HepG2 (cell line): ENCODE results near the gene THOC2. TPM values are rescaled to one million over a fixed set of nuclear protein-coding genes. Genes with fewer than 3 reads are reported as not detected.

ENCODE experiments used
- ATAC-seq: fragments of 200-7000 bp; cut with Tn5 transposase; 3 replicates; pipeline ENCODE4 v1.9.1; 2020; ENCODE audit warnings: mild to moderate bottlenecking, moderate library complexity
- BruUV-seq: library from RNA; stranded (reverse); fragments of 400-500 nt; replicated peaks from 2 replicates; lab custom pipeline; 2021; lab: Mats Ljungman, UMichigan
- CTCF ChIA-PET: fragments of 300-600 bp; formaldehyde crosslinking; extraction: SDS; loops from one replicate; lab custom pipeline; 2021; ENCODE audit warnings: low total read pairs, inconsistent platforms, low intra/inter-chr PET ratio; lab: Yijun Ruan, JAX
- POLR2A ChIA-PET: fragments of 350-600 bp; sonication (Branson Sonifier 250); formaldehyde crosslinking; loops from one replicate; lab custom pipeline; 2020; ENCODE audit warnings: antibody characterized with exemption, inconsistent platforms; lab: Yijun Ruan, JAX
- DNase-seq: peaks from one replicate; pipeline ENCODE4 v3.0.0-alpha.2; 2015; ENCODE audit warnings: low spot score
- FAIRE-seq: peaks from 3 replicates; lab custom pipeline; 2011; peaks lifted over from hg19 to GRCh38; lab: Jason Lieb, UNC
- H2AFZ ChIP-seq: one replicate; pipeline ENCODE4 v1.6.1; 2011; ENCODE audit warnings: low read length, inconsistent platforms
- H3K27ac ChIP-seq: fragments of 300-600 bp; 3 replicates; pipeline ENCODE4 v1.8.0; 2011; ENCODE audit warnings: mixed run types, mild to moderate bottlenecking, mixed read lengths, low read length, inconsistent platforms; ENCODE audit not compliant: insufficient read depth; ENCODE audit errors: extremely low read length
- H3K27me3 ChIP-seq, 2 experiments: fragments of 200-600 bp in 1 of 2; 2 replicates in 1 of 2; 3 replicates in 1 of 2; pipeline versions ENCODE4 v1.6.0 to v1.8.0; 2011; ENCODE audit warnings: low read length in 2 of 2, mild to moderate bottlenecking in 2 of 2, moderate library complexity in 2 of 2, inconsistent platforms in 1 of 2; ENCODE audit not compliant: insufficient read depth in 2 of 2, control insufficient read depth in 1 of 2
- H3K36me3 ChIP-seq, 2 experiments: fragments of 200-600 bp in 1 of 2; replicated peaks in 1 of 2; 2 replicates in 1 of 2; 3 replicates in 1 of 2; pipeline versions ENCODE4 v1.5.1 to v1.8.0; 2011; ENCODE audit warnings: low read length in 2 of 2, inconsistent platforms in 1 of 2; ENCODE audit not compliant: insufficient read depth in 2 of 2, control insufficient read depth in 1 of 2
- H3K4me1 ChIP-seq: 2 replicates; pipeline ENCODE4 v1.5.1; 2012; ENCODE audit warnings: low read length, inconsistent platforms; ENCODE audit not compliant: insufficient read depth
- H3K4me2 ChIP-seq: 2 replicates; pipeline ENCODE4 v1.6.0; 2011; ENCODE audit warnings: low read depth, low read length, inconsistent platforms
- H3K4me3 ChIP-seq, 3 experiments: fragments of 200-600 bp in 1 of 3; sonication (generic), shearing (Covaris generic) in 1 of 3; replicated peaks in 1 of 3; 2 replicates each; pipeline ENCODE4 v1.5.1; 2011 to 2016; ENCODE audit warnings: low read length in 3 of 3, inconsistent platforms in 2 of 3, low read depth in 2 of 3, mild to moderate bottlenecking in 2 of 3, control low read depth in 1 of 3, mixed read lengths in 1 of 3; ENCODE audit not compliant: insufficient read depth in 1 of 3
- H3K79me2 ChIP-seq: one replicate; pipeline ENCODE4 v1.6.1; 2011; ENCODE audit warnings: low read length, inconsistent platforms; ENCODE audit not compliant: insufficient read depth
- H3K9ac ChIP-seq: 2 replicates; pipeline ENCODE4 v1.6.0; 2011; ENCODE audit warnings: mild to moderate bottlenecking, low read depth, low read length, inconsistent platforms; ENCODE audit not compliant: insufficient read depth
- H3K9me3 ChIP-seq: 2 replicates; pipeline ENCODE4 v1.5.1; 2012; ENCODE audit warnings: mild to moderate bottlenecking, low read length
- H4K20me1 ChIP-seq: 2 replicates; pipeline ENCODE4 v1.6.0; 2011; ENCODE audit warnings: inconsistent platforms, mild to moderate bottlenecking, low read length, moderate library complexity; ENCODE audit not compliant: insufficient read depth
- ADNP ChIP-seq: sonication (generic); formaldehyde crosslinking; IDR thresholded peaks from 2 replicates; pipeline ENCODE4 v1.4.0; 2020; ENCODE audit warnings: missing genetic modification reagents
- ARHGAP35 ChIP-seq: sonication (generic); formaldehyde crosslinking; IDR thresholded peaks from 2 replicates; pipeline ENCODE4 v1.9.0; 2022; ENCODE audit warnings: mild to moderate bottlenecking, inconsistent platforms, moderate library complexity, missing genetic modification reagents, borderline replicate concordance
- MYC ChIP-seq: sonication (generic); formaldehyde crosslinking; IDR thresholded peaks from 2 replicates; pipeline ENCODE4 v1.9.0; 2021; ENCODE audit warnings: missing genetic modification reagents, borderline replicate concordance
- MZF1 ChIP-seq: sonication (generic); formaldehyde crosslinking; IDR thresholded peaks from 2 replicates; pipeline ENCODE4 v1.8.1; 2023; ENCODE audit warnings: mild to moderate bottlenecking, missing genetic modification reagents, borderline replicate concordance
- POLR2A ChIP-seq, 2 experiments: IDR thresholded peaks; 2 replicates each; pipeline ENCODE4 v1.6.1; 2011; ENCODE audit warnings: low read depth in 2 of 2, low read length in 2 of 2, mild to moderate bottlenecking in 1 of 2, moderate library complexity in 1 of 2; ENCODE audit not compliant: insufficient read depth in 1 of 2
- RFXAP ChIP-seq: sonication (generic); formaldehyde crosslinking; IDR thresholded peaks from 2 replicates; pipeline ENCODE4 v1.4.0; 2020; ENCODE audit warnings: missing genetic modification reagents, borderline replicate concordance
- SETDB1 ChIP-seq: sonication (generic); formaldehyde crosslinking; IDR thresholded peaks from 2 replicates; pipeline ENCODE4 v1.5.1; 2020; ENCODE audit warnings: missing genetic modification reagents, mild to moderate bottlenecking, borderline replicate concordance
- SRF ChIP-seq: IDR thresholded peaks from 2 replicates; pipeline ENCODE4 v1.6.1; 2011; ENCODE audit warnings: mild to moderate bottlenecking, low read depth, low read length, moderate library complexity
- SUZ12 ChIP-seq: fragments of 150-350 bp; IDR thresholded peaks from 2 replicates; pipeline ENCODE4 v1.6.1; 2014; ENCODE audit warnings: low read depth, low read length
- TGIF2 ChIP-seq: IDR thresholded peaks from 2 replicates; pipeline ENCODE4 v1.6.1; 2016; ENCODE audit warnings: control low read depth, missing compliant biosample characterization
- ZNF772 ChIP-seq: sonication (generic); formaldehyde crosslinking; IDR thresholded peaks from 2 replicates; pipeline ENCODE4 v1.5.0; 2020; ENCODE audit warnings: mild to moderate bottlenecking, missing genetic modification reagents
- WGBS: methylation state at CpG from one replicate; pipeline ENCODE4 v1.1.6; 2017; ENCODE audit warnings: low lambda C conversion rate; 5-methylcytosine and 5-hydroxymethylcytosine counted together
- in situ Hi-C: cut with HindIII; loops from 2 replicates; pipeline ENCODE4 v1.10.0; 2017; ENCODE audit warnings: low pct_unique_long_range_greater_than_20kb; ENCODE audit not compliant: extremely low pct_ligation_motif_present
- intact Hi-C: fragments of 100-400 bp; cut with micrococcal nuclease; formaldehyde crosslinking; loops from one replicate; pipeline ENCODE4 v1.10.0; 2022; ENCODE audit not compliant: unreplicated experiment
- polyA plus RNA-seq, 8 experiments: library from polyadenylated mRNA; depleted of rRNA in 3 of 8; stranded (reverse) in 7 of 8; unstranded in 1 of 8; fragments of >200 nt; fragmentation: Illumina TruSeq in 4 of 8; extraction: Trizol in 4 of 8; gene quantifications; 2 replicates each; pipeline versions ENCODE4 v1.2.1 to v1.2.3, GENCODE V29; 2011 to 2016; ENCODE audit warnings: low read depth in 4 of 8, missing spikeins in 1 of 8, mixed read lengths in 1 of 8; ENCODE audit not compliant: insufficient read depth in 1 of 8
- total RNA-seq, 5 experiments: library from RNA; depleted of rRNA; stranded (reverse); fragments of >200 nt; fragmentation: Illumina TruSeq; extraction: Trizol; gene quantifications; 2 replicates each; pipeline ENCODE4 v1.2.3, GENCODE V29; 2016; ENCODE audit warnings: low read depth in 1 of 5
- TF ChIP-seq, protein P1 (sequence below): IDR thresholded peaks from 2 replicates; pipeline ENCODE4 v1.6.1; 2016

Gene THOC2
- total and polyA plus RNA-seq, 2 of the 13 experiments (the other 11 are each of a cell fraction or from before 2014, with no cell fraction given) = 87.1 to 101 TPM

DNA sequence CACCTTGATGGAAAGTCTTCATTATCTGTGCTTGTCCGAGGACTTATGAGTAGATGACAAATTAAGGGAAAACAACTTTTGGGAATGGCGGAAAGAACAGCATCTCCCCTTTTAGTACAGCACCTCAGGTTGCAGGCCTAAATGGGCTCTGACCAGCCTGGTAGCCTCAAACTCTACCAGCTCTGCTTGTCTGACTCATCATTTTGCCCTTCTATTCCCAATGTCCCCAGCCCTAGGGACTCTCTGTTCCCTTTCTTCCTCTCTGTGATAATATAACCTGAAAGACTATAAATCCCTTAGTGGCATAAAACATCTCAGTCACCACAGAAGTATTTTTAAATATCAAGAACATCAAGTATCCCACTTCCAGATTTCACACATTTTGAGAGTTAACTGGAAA is 121.9 kb downstream of the THOC2 start:
- intact Hi-C loops = no loop called here
- Histone ChIP-seq H3K9ac (no peak overlapping the region), H3K36me3 (peaks cover 0 to 20% of the 10 kb centered on the region in 2 experiments; a peak in 2 of 5 replicates), H3K4me1 (no peaks in the 10 kb centered on the region), H3K4me3 (no peak overlapping the region), H3K79me2 (no peaks in the 10 kb centered on the region), H3K4me2 (no peak overlapping the region)
- DNase-seq (no peak), ATAC-seq (no peak), FAIRE-seq (no peak)
- CTCF ChIA-PET = no interaction called here
- TF ChIP-seq ADNP (CRISPR knock-in tag) (no peak), SRF (no peak), MZF1 (CRISPR knock-in tag) (no peak), MYC (no peak), SETDB1 (CRISPR knock-in tag) (no peak), POLR2A (IDR thresholded peaks at IDR 0.05; ENCODE audit: insufficient read depth in 1 of 2, low read depth in 2 of 2, low read length in 2 of 2) (no peak), RFXAP (no peak), ZNF772 (CRISPR knock-in tag) (no peak), TGIF2 (CRISPR knock-in tag) (no peak), ARHGAP35 (CRISPR knock-in tag) (no peak), SUZ12 (no peak)
- TF ChIP-seq, protein P1, sequence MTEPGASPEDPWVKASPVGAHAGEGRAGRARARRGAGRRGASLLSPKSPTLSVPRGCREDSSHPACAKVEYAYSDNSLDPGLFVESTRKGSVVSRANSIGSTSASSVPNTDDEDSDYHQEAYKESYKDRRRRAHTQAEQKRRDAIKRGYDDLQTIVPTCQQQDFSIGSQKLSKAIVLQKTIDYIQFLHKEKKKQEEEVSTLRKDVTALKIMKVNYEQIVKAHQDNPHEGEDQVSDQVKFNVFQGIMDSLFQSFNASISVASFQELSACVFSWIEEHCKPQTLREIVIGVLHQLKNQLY (CRISPR knock-in tag) = no peak
- TF ChIP-seq, all 625 proteins: peak for 0
- Histone ChIP-seq H3K27me3 (no peaks in the 10 kb centered on the region), H3K27ac (no peak overlapping the region), H3K9me3 (no peaks in the 10 kb centered on the region), H2AFZ (no peak overlapping the region), H4K20me1 (no peaks in the 10 kb centered on the region)
- WGBS = 100% methylated on average over 2 of the region's 2 CpGs
- in situ Hi-C loops = no loop called here
- no TSS peak for BruUV-seq
- POLR2A ChIA-PET = no interaction called here
